Fibroblast of peridontal ligament (primary cell): ENCODE results near the gene NPAS1.
A peak's percentile ranks its signal among the peaks of the same experiment; 100 is the strongest.

Experiments used
- DNase-seq: peaks from one replicate; pipeline ENCODE4 v3.0.0-alpha.2; 2010; ENCODE audit errors: extremely low read depth

Gene NPAS1, protein sequence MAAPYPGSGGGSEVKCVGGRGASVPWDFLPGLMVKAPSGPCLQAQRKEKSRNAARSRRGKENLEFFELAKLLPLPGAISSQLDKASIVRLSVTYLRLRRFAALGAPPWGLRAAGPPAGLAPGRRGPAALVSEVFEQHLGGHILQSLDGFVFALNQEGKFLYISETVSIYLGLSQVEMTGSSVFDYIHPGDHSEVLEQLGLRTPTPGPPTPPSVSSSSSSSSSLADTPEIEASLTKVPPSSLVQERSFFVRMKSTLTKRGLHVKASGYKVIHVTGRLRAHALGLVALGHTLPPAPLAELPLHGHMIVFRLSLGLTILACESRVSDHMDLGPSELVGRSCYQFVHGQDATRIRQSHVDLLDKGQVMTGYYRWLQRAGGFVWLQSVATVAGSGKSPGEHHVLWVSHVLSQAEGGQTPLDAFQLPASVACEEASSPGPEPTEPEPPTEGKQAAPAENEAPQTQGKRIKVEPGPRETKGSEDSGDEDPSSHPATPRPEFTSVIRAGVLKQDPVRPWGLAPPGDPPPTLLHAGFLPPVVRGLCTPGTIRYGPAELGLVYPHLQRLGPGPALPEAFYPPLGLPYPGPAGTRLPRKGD

DNA sequence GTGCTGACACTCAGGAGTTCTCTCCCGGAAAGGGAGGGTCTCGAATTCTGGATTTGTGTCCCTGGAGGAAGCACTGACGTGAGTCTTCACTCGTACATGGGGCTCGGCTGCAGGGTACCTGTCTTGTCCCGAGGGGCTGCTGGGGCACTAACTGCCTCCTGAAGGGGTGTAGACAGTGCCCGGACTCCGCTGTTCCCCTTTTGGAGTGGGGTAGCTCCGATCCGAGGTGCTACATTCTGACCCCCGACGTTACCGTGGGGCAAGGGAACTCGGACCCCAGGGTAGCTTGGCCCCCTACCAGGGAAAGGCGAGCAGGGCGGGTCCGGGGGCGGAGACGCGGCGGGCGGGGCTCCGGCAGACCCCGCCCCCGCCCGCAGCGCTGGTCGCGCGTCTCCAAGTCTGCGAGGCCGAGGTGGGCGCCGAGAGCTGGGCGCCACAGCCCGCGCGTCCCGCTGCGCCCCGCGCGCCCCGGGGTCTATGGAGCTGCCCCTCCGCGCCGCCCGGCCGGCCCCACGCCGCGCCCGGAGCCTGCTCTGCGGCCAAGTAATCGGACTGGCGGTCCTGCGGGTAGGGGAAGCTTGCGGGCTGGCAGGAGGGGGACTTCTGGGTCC, at the start of gene NPAS1:
TSS of gene NPAS1 (plus strand) at position 407 of the 611 bp plus-strand sequence. CDS start 1,211 bp downstream, outside the sequence.
- DNase-seq, result no peak

DNA sequence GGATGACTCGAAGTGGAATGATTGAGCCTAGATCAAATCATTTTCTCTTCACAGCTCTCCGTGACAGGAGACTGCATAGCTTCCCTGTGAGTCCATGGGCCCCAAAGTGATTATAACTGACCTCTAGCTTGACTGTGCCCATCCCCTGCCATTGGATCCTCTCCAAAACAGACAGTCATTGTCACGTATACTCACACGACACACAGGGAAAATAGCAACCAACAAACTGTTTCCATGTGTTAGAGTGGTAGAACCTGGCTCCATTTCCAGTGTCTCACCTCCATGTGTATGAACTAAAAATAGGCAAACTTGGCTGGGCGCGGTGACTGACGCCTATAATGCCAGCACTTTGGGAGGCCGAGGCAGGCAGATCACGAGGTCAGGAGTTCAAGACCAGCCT, 48.8 kb upstream of the NPAS1 start:
- peak; percentile 88 for DNase-seq

DNA sequence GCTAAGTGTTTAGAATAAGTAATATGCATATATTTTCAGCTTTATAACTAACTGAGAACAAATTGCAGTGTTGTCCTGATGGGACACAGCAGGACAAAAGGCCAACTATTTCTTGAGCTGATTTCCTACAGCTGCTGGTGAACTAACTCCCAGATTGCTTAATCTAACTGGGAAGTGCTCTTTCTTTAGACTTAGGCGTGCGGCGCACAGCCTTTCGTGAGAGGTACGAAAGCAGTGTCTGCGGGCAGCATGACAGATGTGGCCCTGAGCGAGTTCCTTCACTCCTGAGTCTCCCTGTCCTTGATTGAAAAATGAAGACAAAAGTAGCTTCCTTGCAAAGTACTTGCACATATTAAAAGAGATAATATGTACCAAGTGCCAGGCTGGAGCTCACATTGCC, 47.3 kb upstream of the NPAS1 start:
- peak; percentile 38 for DNase-seq

DNA sequence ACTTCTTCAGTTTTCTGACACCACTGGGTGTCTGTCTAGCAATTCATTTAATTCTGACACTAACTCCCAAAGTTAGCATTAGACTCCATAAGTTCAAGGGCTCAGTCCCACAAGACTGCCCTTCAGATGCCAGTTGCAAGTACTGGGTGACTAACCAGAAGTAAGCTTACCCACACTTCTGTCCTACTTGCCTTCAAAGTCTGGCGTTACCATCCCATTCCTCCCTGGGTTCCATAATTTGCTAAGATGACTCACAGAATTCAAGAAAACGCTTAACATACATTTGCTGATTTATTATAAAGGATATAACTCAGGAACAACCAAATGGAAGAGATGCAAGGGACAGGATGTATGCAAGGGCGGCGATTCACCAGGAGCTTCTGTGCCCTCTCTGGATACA, 45.5 kb upstream of the NPAS1 start:
- no peak for DNase-seq

DNA sequence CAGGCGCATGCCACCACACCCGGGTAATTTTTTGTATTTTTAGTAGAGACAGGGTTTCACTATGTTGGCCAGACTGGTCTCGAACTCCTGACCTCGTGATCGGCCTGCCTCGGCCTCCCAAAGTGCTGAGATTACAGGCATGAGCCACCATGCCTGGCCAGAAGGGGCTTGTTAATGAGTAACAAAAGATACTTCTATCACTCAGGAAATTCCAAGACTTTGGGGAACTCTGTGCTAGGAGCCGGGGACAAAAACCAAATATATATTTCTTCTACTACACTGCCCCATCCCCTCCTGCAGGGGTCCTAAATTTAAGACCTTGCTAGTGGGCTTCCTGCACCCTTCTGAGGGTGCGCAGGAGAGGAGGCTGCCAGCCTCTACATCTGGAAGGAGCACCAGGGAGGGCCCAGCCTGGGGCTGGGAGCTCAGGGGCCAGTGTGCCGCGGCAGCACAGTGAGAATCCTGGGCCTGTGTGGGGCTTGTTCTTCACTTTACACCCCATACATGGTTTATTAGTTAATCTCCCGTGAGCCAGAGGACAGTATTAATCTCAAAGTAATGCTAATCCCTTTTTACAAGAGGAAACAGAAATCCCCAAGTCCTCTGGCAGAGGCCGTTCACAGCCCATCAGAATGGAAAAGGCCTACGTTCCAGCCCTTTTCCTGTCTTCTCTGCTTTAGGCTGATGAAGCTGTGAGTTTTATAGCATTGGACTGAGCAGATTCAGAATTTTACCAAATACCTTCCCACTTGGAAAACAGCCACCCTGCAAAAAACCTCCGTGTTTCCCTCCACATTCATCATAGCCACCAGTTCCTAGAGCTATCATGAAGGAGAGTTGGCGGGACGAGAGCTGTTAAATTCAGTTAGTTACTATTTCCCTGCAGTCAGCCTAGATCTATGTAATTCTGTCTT, 44.4 kb upstream of the NPAS1 start:
- no peak for DNase-seq

DNA sequence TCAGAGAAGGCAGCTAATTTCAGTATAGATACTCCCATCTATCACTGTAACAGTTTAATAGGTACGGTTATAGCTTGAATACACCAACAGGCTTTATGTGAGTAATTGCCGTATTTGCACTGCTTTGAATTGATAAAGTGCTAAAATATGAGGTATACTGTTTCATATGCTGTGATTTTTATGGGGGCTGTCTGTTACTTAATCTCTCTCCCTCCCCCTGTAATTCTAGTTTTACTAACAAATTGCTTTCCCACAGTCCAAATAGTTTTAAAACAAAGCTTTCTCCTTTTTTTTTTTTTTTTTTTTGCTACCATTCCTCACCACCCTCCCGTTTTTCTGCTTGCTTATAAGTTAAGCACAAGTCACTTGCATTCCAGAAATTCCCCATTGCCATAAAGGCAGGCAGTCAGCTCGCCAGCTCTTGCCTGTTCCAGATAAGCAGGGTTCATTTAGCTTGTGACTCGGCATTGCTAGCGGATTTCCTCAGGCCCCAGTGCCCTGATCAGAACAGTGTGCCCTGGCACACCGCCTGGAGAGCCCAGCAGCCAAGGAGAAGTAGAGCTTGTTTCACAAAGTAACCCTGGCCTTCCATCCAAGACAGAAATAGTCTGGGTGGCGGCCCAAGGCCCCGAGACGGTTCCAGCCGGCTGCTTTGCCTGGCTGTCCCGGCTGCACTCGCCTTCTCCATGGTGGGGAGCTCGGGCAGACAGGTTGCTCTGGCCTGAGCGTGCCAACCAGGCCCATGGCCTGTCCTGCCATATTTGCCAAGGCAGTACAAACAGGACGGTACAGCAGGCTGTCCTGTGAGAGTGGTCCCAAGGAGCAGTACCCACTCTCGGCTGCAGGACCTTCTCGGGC, 43.5 kb upstream of the NPAS1 start:
- DNase-seq, result peak; percentile 99

DNA sequence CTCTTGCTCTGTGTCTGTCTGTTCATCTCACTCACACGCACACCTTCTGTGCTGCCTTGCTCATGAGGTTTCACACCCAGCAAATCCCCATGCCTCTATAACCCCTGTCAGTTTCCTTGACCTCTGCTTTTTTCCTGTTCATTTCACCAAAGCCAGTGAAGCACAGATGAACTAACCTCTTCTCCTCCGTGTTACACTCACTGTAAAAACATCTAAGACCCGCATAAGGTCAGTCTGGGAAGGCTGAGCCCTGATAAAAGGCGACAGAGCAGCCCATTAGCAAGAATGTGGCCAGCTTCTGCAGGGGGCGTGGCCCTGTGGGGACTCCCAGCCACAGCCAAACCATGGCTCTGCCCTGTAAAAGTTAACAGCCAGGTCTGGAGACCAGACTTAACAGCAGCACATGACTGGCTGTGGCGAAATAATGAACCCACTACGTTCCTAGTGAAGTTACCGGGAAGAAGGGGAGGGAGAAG, 42.8 kb upstream of the NPAS1 start:
- DNase-seq, result peak; percentile 56

DNA sequence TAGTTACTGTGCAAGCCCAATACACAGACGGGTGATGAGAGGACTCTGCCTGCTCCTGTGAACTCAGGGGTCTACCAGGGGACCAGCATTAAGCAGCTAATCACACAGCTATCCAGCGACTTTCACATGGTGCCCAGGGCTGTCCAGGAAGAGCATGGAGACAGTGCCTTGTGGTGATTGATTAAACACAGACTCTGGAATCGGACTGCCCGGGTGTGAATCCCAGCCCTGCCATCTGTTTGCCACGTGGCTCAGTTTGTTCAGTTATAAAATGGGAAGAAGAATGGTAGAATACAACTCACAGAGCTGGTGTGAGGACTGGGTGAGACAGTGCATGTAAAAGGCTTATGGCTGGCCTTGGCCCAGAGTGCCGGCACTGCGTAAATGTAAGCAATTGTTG, 42.1 kb upstream of the NPAS1 start:
- no peak for DNase-seq

DNA sequence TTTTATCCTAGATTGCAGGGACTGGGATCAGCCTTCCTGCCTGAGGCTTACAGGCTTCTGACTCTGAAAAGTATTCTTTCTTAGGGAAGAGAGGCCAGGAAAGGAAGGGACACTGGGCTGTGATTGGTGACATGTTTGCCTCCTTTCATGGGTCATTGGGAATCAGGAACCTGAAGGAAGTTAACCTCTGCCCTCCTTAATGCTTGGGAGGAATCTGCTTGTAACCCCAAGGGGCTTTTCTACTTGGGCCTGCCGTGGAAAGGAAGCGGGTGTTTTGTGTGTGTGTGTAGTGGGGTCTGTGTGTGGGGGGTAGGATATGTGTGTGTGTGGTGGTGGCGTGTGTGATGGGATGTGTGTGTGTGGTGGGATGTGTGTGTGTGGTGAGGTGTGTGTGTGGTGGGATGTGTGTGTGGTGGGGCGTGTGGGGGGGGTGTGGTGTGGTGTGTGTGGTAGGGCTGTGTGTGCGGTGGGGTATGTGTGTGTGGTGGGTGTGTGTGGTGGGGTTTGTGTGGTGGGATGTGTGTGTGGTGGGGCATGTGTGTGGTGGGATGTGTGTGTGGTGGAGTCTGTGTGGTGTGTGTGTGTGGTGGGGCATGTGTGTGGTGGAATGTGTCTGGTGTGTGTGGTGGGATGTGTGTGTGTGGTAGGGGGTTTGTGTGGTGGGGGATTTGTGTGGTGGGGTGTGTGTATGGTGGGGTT, 41.3 kb upstream of the NPAS1 start:
- no peak for DNase-seq

DNA sequence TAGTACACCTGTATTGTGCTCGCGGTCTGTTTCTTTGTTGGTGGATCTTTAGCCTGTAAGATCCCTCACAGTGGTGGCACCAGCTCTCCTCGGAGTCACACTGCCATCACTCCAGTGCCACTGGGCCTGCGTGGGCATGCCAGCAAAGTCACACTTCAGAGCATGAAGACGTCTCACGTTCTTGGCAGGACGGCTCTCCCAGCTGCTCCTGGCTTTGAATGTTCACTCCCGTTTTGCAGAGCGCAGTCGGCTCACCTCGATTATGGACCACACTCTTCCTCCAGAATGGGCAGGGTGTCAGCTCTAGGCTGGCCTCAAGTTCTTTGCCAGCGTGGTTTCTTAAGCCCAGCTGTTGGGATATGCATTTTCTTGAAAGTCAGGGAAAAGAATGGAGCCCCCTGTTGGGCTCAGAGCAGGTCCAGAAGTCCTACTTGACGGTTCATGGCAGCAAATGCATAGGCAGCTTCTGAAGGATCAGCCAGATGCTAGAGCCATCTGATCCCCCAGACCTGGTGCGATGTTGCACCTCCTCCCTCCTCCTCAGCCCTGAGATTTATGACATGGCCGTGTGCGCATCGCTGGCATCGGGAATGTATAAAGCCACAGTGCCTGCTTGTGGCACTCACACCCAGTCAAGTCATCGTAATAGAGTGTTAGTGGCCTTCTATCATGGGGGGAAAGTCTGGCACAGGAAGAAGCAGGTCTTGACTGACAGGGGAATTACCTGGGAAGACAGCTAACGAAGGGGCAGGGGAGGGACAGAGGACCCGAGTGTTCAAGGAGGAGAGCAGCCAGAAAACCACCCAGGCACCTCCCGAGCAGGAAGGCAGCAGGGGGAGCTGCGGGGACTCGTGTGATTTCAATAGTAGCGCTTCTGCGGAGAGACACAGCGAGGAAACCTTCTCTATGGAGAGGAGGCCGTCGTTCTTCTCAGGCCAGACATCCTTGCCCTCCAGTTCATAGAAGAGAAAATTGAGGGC, 40.2 kb upstream of the NPAS1 start:
- DNase-seq, result no peak

DNA sequence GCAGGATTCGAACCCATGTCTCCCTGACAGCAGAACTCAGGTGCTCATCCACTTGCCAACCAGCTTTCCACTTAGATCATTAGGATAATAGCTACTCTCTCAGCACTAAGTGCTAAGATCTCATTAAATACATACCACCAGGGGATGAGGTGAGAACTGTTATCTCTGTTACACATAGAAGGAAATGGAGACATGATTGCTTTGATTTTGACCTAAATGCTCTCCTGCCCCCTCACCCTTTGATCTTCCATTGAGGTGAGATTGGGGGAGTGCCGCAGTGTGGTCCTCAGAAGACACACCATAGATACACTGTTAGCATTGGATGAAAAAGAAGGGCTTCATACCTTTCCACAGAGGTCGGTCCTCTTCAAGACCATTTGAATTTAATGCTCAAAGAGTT, 38.9 kb upstream of the NPAS1 start:
- DNase-seq, result no peak

DNA sequence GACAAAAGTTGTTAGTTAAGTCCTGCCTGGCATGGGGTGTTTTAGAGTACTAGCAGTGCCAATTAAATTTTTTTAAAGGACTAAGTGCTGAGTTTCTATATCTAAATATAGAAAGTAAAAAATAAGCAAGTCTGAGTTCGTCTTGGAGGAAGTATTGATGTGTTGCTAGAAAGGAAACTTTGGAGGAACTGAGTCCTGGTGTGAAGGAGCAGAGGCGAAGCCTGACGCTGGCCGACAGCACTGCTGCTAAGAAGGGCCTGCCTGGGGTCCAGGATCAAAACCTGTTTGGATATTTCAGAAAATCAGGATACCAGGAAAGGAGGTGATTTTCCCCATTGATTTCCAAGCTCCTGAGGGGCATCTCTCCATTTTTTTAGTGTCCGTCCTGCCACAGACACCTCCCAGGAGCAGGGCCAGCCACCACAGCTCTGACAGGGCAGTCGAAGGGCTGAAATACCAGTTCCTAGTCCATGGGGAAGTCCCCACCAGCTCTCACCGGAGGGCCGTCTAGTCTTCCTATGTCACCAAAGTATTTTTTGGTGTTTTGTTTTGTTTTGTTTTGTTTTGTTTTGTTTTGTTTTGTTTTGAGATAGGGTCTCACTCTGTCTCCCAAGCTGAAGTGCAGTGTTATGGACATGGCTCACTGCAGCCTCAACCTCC, 38.2 kb upstream of the NPAS1 start:
- no peak for DNase-seq

DNA sequence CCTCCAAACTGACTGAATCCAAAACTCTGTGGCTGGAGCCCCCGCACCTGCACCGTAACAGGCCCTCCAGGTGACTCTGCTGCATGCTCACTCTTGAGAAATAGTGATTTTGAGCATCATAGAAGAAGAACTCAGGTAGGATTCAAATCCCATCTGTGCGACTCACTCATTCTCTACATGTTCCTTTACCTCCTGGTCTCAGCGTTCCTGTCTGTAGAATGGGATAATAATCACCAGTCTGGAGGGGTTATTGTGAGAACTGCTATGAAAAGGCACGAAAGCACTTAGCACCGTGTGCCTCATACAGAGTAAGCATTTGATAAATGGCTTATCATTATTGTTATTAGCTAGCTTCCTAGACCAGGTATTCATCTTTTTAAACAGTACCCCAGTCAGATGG, 36.5 kb upstream of the NPAS1 start:
- no peak for DNase-seq

DNA sequence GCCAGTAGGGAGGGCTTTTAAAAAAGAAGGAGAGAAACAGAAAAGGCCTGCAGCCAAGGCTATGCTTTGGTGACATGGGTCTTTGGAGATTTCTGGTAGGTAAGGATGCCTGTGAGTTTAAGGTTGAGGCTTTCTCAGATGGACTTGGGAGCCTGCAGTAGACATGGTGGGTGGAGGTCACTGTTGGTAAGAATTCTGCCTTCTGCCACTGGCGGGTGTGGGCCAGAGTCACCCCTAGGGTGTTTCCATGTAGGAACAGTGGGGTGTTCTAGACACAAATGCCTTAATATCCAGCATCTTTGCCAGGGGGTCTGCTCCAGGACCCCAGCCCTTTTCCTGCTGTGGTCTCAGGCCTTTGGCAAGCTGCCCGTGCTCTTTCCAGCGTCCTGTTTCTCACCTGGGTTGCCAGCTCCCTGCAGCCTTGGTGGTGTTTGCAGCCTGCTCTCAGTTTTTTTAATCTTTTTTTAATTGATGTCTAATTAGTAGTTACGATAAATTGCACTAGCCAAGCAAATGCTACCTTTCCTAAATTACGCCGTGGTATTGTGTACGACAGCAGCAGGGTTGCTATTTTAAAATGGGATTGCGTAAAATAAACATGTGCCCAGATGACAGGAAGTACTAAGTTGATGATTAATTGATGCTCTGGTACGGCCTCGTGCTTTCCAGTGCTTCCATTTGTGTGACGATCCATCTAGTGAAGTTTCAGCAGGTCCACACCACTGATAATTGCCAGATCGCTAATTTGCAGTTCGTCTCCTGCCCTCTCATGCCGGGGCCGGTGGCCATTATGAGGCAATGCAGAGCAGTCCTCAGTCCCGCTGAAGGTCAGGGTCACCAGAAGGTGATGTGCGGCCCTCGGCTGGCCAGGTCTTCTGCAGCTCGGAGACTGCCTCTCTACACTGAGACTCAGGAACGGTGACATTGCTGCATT, 35.3 kb upstream of the NPAS1 start:
- peak; percentile 40 for DNase-seq

DNA sequence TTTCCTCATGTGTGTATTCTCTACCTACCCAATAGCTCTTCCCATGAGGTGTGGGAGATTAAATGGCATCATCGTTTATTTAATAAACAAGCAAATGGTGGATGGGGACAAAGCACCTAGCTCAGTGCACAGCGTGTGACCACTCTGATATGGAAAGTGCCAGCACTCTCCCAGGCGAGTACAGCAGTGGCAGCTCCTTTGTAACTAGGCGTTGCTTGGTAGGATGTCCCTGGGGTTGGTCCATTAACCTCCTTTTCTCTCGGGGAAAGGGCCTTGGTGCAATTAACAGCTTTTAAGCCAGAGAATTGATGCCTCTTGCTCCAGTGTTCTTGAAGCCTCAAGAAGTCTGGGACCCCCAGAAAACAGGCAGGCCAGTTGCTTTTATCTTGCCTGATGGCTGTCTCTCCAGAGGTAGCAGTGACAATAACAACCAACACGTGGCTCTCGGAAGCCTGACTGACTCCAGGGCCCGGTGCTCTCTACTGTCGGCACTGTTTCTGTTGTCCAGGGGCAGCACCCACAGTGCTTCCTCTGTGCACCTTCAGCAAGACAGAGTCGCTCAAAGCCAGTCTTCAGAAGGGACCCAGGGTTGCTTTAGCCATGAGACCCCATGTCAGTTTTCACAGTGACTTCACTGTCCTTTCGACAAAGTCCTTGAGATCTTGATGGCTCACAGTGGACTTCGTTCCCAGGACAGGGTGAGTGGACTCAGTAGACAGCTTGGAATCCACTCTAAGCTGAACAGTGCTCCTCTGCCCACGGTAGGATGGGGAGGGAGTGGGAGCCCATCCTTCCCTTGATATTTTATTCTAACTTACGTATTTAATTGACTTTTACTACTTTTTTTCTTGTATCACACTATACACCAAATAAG, 33.9 kb upstream of the NPAS1 start:
- no peak for DNase-seq

DNA sequence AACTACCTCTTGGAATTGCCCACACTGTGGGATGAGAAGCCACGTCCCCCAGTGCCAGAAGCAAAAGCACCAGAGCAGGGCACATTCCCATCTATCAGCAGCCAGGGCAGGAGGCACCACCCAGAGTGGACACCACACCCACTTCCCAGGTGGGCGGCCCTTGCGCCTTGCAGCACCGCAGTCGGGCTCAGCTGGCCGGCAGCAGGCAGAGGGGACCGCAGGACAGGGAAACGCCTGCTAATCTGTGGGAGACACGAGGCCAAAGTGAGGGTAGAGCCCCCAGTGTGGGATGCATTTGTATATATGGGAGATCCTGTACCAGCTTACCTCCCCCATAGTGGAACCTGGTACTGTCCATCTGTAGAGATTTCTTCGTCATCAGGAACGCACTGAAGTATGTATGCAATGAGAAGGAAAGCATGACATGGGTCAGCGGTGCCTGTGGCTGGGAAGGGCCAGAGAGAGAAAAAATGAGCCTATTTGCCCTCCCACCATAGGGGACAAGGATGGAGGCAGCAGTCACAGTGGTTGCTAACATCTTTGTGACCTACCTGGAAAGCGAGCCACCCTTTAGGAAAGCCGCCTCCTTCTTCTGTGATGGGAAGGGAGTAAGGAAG, 30.9 kb upstream of the NPAS1 start:
- DNase-seq, result no peak
